HEK293 (cell line): ENCODE data around the gene PLSCR3.

Experiments used
- BCL6B ChIP-seq: fragments of 450-650 bp; formaldehyde crosslinking; IDR thresholded peaks from 2 replicates; pipeline ENCODE4 v1.5.1; 2017; ENCODE audit warnings: missing biosample characterization, missing genetic modification characterization
- GFI1B ChIP-seq: fragments of 450-650 bp; formaldehyde crosslinking; IDR thresholded peaks from 2 replicates; pipeline ENCODE4 v1.5.1; 2016; ENCODE audit warnings: missing biosample characterization, missing genetic modification characterization
- KLF1 ChIP-seq: fragments of 450-650 bp; formaldehyde crosslinking; IDR thresholded peaks from 2 replicates; pipeline ENCODE4 v1.5.1; 2016; ENCODE audit warnings: missing biosample characterization, missing genetic modification characterization
- KLF9 ChIP-seq: fragments of 450-650 bp; formaldehyde crosslinking; IDR thresholded peaks from 2 replicates; pipeline ENCODE4 v1.5.1; 2016; ENCODE audit warnings: missing biosample characterization, missing genetic modification characterization, low read depth
- MZF1 ChIP-seq: fragments of 450-650 bp; formaldehyde crosslinking; IDR thresholded peaks from 2 replicates; pipeline ENCODE4 v1.5.1; 2017; ENCODE audit warnings: missing biosample characterization, missing genetic modification characterization, borderline replicate concordance
- SALL2 ChIP-seq: fragments of 450-650 bp; formaldehyde crosslinking; IDR thresholded peaks from 2 replicates; pipeline ENCODE4 v1.5.0; 2017; ENCODE audit warnings: missing biosample characterization, mild to moderate bottlenecking, missing genetic modification characterization, borderline replicate concordance
- TRIM28 ChIP-seq: IDR thresholded peaks from 2 replicates; pipeline ENCODE4 v1.6.1; 2011; ENCODE audit warnings: low read length, control low read depth, borderline replicate concordance
- TSHZ1 ChIP-seq: fragments of 450-650 bp; formaldehyde crosslinking; IDR thresholded peaks from 2 replicates; pipeline ENCODE4 v1.5.1; 2016; ENCODE audit warnings: missing biosample characterization, missing genetic modification characterization, borderline replicate concordance
- YY1 ChIP-seq: fragments of 450-650 bp; formaldehyde crosslinking; IDR thresholded peaks from 2 replicates; pipeline ENCODE4 v1.5.1; 2018; ENCODE audit warnings: missing biosample characterization, missing genetic modification characterization
- ZBTB49 ChIP-seq: fragments of 450-650 bp; formaldehyde crosslinking; IDR thresholded peaks from 2 replicates; pipeline ENCODE4 v1.5.1; 2016; ENCODE audit warnings: missing biosample characterization, missing genetic modification characterization, low read depth
- ZBTB6 ChIP-seq: fragments of 450-650 bp; formaldehyde crosslinking; IDR thresholded peaks from 2 replicates; pipeline ENCODE4 v1.5.1; 2017; ENCODE audit warnings: missing biosample characterization, missing genetic modification characterization
- ZBTB8A ChIP-seq: fragments of 450-650 bp; formaldehyde crosslinking; IDR thresholded peaks from 2 replicates; pipeline ENCODE4 v1.5.1; 2016; ENCODE audit warnings: missing biosample characterization, missing genetic modification characterization
- ZIC2 ChIP-seq: fragments of 450-650 bp; formaldehyde crosslinking; IDR thresholded peaks from 2 replicates; pipeline ENCODE4 v1.5.1; 2016; ENCODE audit warnings: missing biosample characterization, missing genetic modification characterization
- ZNF132 ChIP-seq: fragments of 450-650 bp; formaldehyde crosslinking; IDR thresholded peaks from 2 replicates; pipeline ENCODE4 v1.5.1; 2017; ENCODE audit warnings: missing biosample characterization, missing genetic modification characterization, borderline replicate concordance
- ZNF138 ChIP-seq: fragments of 450-650 bp; formaldehyde crosslinking; IDR thresholded peaks from 2 replicates; pipeline ENCODE4 v1.5.1; 2016; ENCODE audit warnings: missing biosample characterization, missing genetic modification characterization, borderline replicate concordance
- ZNF16 ChIP-seq: fragments of 450-650 bp; formaldehyde crosslinking; IDR thresholded peaks from 2 replicates; pipeline ENCODE4 v1.5.1; 2016; ENCODE audit warnings: low read depth, missing biosample characterization, missing genetic modification characterization
- ZNF2 ChIP-seq: fragments of 450-650 bp; formaldehyde crosslinking; IDR thresholded peaks from 2 replicates; pipeline ENCODE4 v1.5.1; 2016; ENCODE audit warnings: missing biosample characterization, missing genetic modification characterization
- ZNF214 ChIP-seq: fragments of 450-650 bp; formaldehyde crosslinking; IDR thresholded peaks from 2 replicates; pipeline ENCODE4 v1.5.1; 2017; ENCODE audit warnings: missing biosample characterization, mild to moderate bottlenecking, missing genetic modification characterization, borderline replicate concordance
- ZNF26 ChIP-seq: fragments of 450-650 bp; formaldehyde crosslinking; IDR thresholded peaks from 2 replicates; pipeline ENCODE4 v1.5.1; 2016; ENCODE audit warnings: missing biosample characterization, missing genetic modification characterization
- ZNF335 ChIP-seq: fragments of 450-650 bp; formaldehyde crosslinking; conservative IDR thresholded peaks from 2 replicates; pipeline ENCODE4 v1.5.1; 2016; ENCODE audit warnings: missing biosample characterization, missing genetic modification characterization
- ZNF404 ChIP-seq: fragments of 450-650 bp; formaldehyde crosslinking; IDR thresholded peaks from 2 replicates; pipeline ENCODE4 v1.5.1; 2017; ENCODE audit warnings: missing biosample characterization, missing genetic modification characterization
- ZNF416 ChIP-seq: fragments of 450-650 bp; formaldehyde crosslinking; IDR thresholded peaks from 2 replicates; pipeline ENCODE4 v1.5.1; 2016; ENCODE audit warnings: missing biosample characterization, missing genetic modification characterization
- ZNF521 ChIP-seq: fragments of 450-650 bp; formaldehyde crosslinking; IDR thresholded peaks from 2 replicates; pipeline ENCODE4 v1.5.1; 2017; ENCODE audit warnings: missing biosample characterization, mild to moderate bottlenecking, missing genetic modification characterization
- ZNF623 ChIP-seq: fragments of 450-650 bp; formaldehyde crosslinking; IDR thresholded peaks from 2 replicates; pipeline ENCODE4 v1.5.1; 2016; ENCODE audit warnings: missing biosample characterization, missing genetic modification characterization
- ZNF639 ChIP-seq: fragments of 450-650 bp; formaldehyde crosslinking; IDR thresholded peaks from 2 replicates; pipeline ENCODE4 v1.5.1; 2016; ENCODE audit warnings: missing biosample characterization, missing genetic modification characterization
- ZNF645 ChIP-seq: fragments of 450-650 bp; formaldehyde crosslinking; IDR thresholded peaks from 2 replicates; pipeline ENCODE4; 2016; ENCODE audit warnings: missing biosample characterization, missing genetic modification characterization
- ZNF768 ChIP-seq: fragments of 450-650 bp; formaldehyde crosslinking; IDR thresholded peaks from 2 replicates; pipeline ENCODE4 v1.5.1; 2018; ENCODE audit warnings: missing biosample characterization, mild to moderate bottlenecking, missing genetic modification characterization
- ZNF777 ChIP-seq: fragments of 450-650 bp; formaldehyde crosslinking; IDR thresholded peaks from 2 replicates; pipeline ENCODE4 v1.5.1; 2017; ENCODE audit warnings: missing biosample characterization, missing genetic modification characterization, borderline replicate concordance
- ZSCAN23 ChIP-seq: fragments of 450-650 bp; formaldehyde crosslinking; IDR thresholded peaks from 2 replicates; pipeline ENCODE4 v1.5.1; 2016; ENCODE audit warnings: missing biosample characterization, missing genetic modification characterization

PLSCR3 gene

GRCh38 chr17:7356072-7356549, 38.2 kb downstream of the PLSCR3 start (continued):
- TF ChIP-seq ZBTB49 (tag by site-specific recombination), result no peak
- peak; percentile 91 for TF ChIP-seq ZNF2
- TF ChIP-seq GFI1B (tag by site-specific recombination), result no peak
- TF ChIP-seq ZBTB8A, result peak; percentile 67; the same call in 1 of the 2 replicates
- 0 out of 2 replicates have a peak, but pooled peaks have one; percentile 41 for TF ChIP-seq ZNF639 (tag by site-specific recombination)
- TF ChIP-seq ZNF521, result no peak
- TF ChIP-seq TRIM28, result no peak
- TF ChIP-seq ZBTB6 (tag by site-specific recombination), result no peak
- TF ChIP-seq ZNF645 (tag by site-specific recombination), result no peak
- peak; percentile 79 for TF ChIP-seq KLF1
- TF ChIP-seq TSHZ1, result no peak
- no peak for TF ChIP-seq ZNF768 (tag by site-specific recombination)
- no peak for TF ChIP-seq SALL2 (tag by site-specific recombination)
- peak; percentile 82 for TF ChIP-seq ZNF335 (tag by site-specific recombination)
- no peak for TF ChIP-seq ZNF214 (tag by site-specific recombination)
- TF ChIP-seq YY1 (tag by site-specific recombination), result no peak
- TF ChIP-seq ZNF132 (tag by site-specific recombination), result no peak
- TF ChIP-seq ZIC2 (tag by site-specific recombination), result peak; percentile 65
- no peak for TF ChIP-seq ZNF404
- TF ChIP-seq ZNF138 (tag by site-specific recombination), result no peak
- TF ChIP-seq ZNF623 (tag by site-specific recombination), result no peak
- TF ChIP-seq ZSCAN23, result no peak
- TF ChIP-seq MZF1 (tag by site-specific recombination), result no peak
- peak; percentile 92 for TF ChIP-seq KLF9 (tag by site-specific recombination)
- no peak for TF ChIP-seq BCL6B (tag by site-specific recombination)
- TF ChIP-seq ZNF16 (tag by site-specific recombination), result no peak
- no peak for TF ChIP-seq ZNF26 (tag by site-specific recombination)
- no peak for TF ChIP-seq ZNF416 (tag by site-specific recombination)
- TF ChIP-seq ZNF777 (tag by site-specific recombination), result no peak
